Measurements from ENCODE around the gene TSPAN9.

GRCh38 chr12:3145033-3145432, 67.9 kb downstream of the TSPAN9 start:
- TF ChIP-seq, protein P1, sequence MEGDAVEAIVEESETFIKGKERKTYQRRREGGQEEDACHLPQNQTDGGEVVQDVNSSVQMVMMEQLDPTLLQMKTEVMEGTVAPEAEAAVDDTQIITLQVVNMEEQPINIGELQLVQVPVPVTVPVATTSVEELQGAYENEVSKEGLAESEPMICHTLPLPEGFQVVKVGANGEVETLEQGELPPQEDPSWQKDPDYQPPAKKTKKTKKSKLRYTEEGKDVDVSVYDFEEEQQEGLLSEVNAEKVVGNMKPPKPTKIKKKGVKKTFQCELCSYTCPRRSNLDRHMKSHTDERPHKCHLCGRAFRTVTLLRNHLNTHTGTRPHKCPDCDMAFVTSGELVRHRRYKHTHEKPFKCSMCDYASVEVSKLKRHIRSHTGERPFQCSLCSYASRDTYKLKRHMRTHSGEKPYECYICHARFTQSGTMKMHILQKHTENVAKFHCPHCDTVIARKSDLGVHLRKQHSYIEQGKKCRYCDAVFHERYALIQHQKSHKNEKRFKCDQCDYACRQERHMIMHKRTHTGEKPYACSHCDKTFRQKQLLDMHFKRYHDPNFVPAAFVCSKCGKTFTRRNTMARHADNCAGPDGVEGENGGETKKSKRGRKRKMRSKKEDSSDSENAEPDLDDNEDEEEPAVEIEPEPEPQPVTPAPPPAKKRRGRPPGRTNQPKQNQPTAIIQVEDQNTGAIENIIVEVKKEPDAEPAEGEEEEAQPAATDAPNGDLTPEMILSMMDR (optimal IDR thresholded peaks at IDR 0.05 in 1 of 3, IDR thresholded peaks at IDR 0.05 in 1 of 3, conservative IDR thresholded peaks at IDR 0.05 in 1 of 3; ENCODE audit: extremely low read depth in 1 of 3, insufficient read depth in 2 of 3, low read length in 3 of 3) = no peak
- TF ChIP-seq EZH2 (IDR thresholded peaks at IDR 0.05; ENCODE audit: low read length) = no peak
